Gastroesophageal sphincter (tissue), 4 donors: ENCODE data around the gene SNRNP40. TPM values are rescaled to one million over a fixed set of nuclear protein-coding genes. Genes with fewer than 3 reads are reported as not detected.

ENCODE experiments used
- ATAC-seq: fragments of 150-250 bp; one replicate; pipeline ENCODE4 v1.9.1; 2016; ENCODE audit warnings: mild to moderate bottlenecking, moderate library complexity
- H3K27ac ChIP-seq, 4 donors: fragments of 200-600 bp; sonication (generic) in 3 of 4; 1 replicate in 3 of 4; 2 replicates in 1 of 4; pipeline ENCODE4 v1.5.1; 2016 to 2019
- H3K27me3 ChIP-seq: fragments of 200-600 bp; sonication (generic); one replicate; pipeline ENCODE4 v1.5.1; 2019
- H3K36me3 ChIP-seq, 2 donors: fragments of 200-600 bp; sonication (generic); one replicate each; pipeline ENCODE4 v1.5.1; 2019; ENCODE audit warnings: control low read depth in 1 of 2
- H3K4me1 ChIP-seq, 3 donors: fragments of 200-600 bp; sonication (generic); 1 replicate in 2 of 3; 2 replicates in 1 of 3; pipeline ENCODE4 v1.5.1; 2016 to 2019; ENCODE audit warnings: control low read depth in 2 of 3
- H3K4me3 ChIP-seq, 2 donors: fragments of 200-600 bp; sonication (generic); one replicate each; pipeline ENCODE4 v1.5.1; 2019; ENCODE audit warnings: mild to moderate bottlenecking in 1 of 2, moderate library complexity in 1 of 2
- H3K9me3 ChIP-seq, 3 donors: fragments of 200-600 bp; sonication (generic); one replicate each; pipeline ENCODE4 v1.5.1; 2017 to 2019; ENCODE audit warnings: control low read depth in 2 of 3
- CTCF ChIP-seq, 4 experiments: fragments of 200-600 bp in 2 of 4; fragments of 450-650 bp in 2 of 4; sonication (generic) in 1 of 4; IDR thresholded peaks; one replicate each; pipeline ENCODE4 v1.5.1; 2017 to 2019; ENCODE audit warnings: antibody characterized with exemption in 4 of 4, mild to moderate bottlenecking in 2 of 4, moderate library complexity in 2 of 4
- EP300 ChIP-seq: sonication (generic); formaldehyde crosslinking; IDR thresholded peaks from one replicate; pipeline ENCODE4 v1.6.1; 2017; ENCODE audit warnings: antibody characterized with exemption, mild to moderate bottlenecking
- POLR2A ChIP-seq, 2 donors: fragments of 450-650 bp; IDR thresholded peaks; one replicate each; pipeline ENCODE4 v1.6.1; 2017; ENCODE audit warnings: antibody characterized with exemption in 2 of 2, mild to moderate bottlenecking in 2 of 2, moderate library complexity in 1 of 2
- POLR2AphosphoS5 ChIP-seq: sonication (generic); formaldehyde crosslinking; IDR thresholded peaks from one replicate; pipeline ENCODE4 v1.6.1; 2017; ENCODE audit warnings: antibody characterized with exemption
- WGBS, 2 donors: methylation state at CpG; one replicate each; pipeline ENCODE4 v1.1.5; 2018; ENCODE audit warnings: low coverage in 1 of 2; 5-methylcytosine and 5-hydroxymethylcytosine counted together
- total RNA-seq, 4 donors: library from RNA; depleted of rRNA; stranded (reverse); fragments of >200 nt; gene quantifications; one replicate each; pipeline ENCODE4 v1.1.0, GENCODE V29; 2016

Gene SNRNP40
- total RNA-seq, 4 donors from 2014 or later: 32.5 to 47.5 (median 39.9) TPM

GRCh38 chr1:31335007-31335406 is 38.4 kb upstream of the SNRNP40 start:
- peaks cover 0 to 30% of the 10 kb centered on the region in 2 donors for H3K36me3 ChIP-seq
- no peak overlapping the region for H3K4me3 ChIP-seq
- H3K27ac ChIP-seq: no peak overlapping the region
- H3K27me3 ChIP-seq: no peaks in the 10 kb centered on the region
- TF ChIP-seq CTCF (IDR thresholded peaks at IDR 0.05) (peak in 3 of 4 experiments; percentile 32 to 53 (median 52)), POLR2AphosphoS5 (no peak), EP300 (no peak), POLR2A (IDR thresholded peaks at IDR 0.05) (no peak)
- H3K4me1 ChIP-seq: no peaks in the 10 kb centered on the region
- no peak for ATAC-seq
- no peaks in the 10 kb centered on the region for H3K9me3 ChIP-seq

GRCh38 chr1:31327381-31327780 is 30.8 kb upstream of the SNRNP40 start:
- no peak for TF ChIP-seq POLR2A (IDR thresholded peaks at IDR 0.05)
- no peak for TF ChIP-seq CTCF (IDR thresholded peaks at IDR 0.05)
- TF ChIP-seq EP300: no peak
- no peak for TF ChIP-seq POLR2AphosphoS5
- WGBS, 2 donors: 82% methylated on average over 3 of the region's 3 CpGs; no CpG with 5 or more reads in 1 of the 2 donors
- no peak overlapping the region for H3K4me3 ChIP-seq
- ATAC-seq: no peak
- no peak overlapping the region for H3K27ac ChIP-seq
- no peaks in the 10 kb centered on the region for H3K27me3 ChIP-seq
- H3K4me1 ChIP-seq: no peaks in the 10 kb centered on the region
- peaks cover 0 to 29% of the 10 kb centered on the region in 2 donors for H3K36me3 ChIP-seq
- no peaks in the 10 kb centered on the region for H3K9me3 ChIP-seq

GRCh38 chr1:31326461-31326860 is 29.9 kb upstream of the SNRNP40 start:
- ATAC-seq: no peak
- WGBS, 2 donors: 83 to 100% methylated on average over 1 of the region's 1 CpG

GRCh38 chr1:31324992-31325391 is 28.4 kb upstream of the SNRNP40 start:
- ATAC-seq: no peak
- H3K27ac ChIP-seq: no peak overlapping the region
- peaks cover 0 to 44% of the 10 kb centered on the region in 2 donors for H3K36me3 ChIP-seq
- H3K27me3 ChIP-seq: no peaks in the 10 kb centered on the region
- H3K9me3 ChIP-seq: no peaks in the 10 kb centered on the region
- no peak for TF ChIP-seq POLR2AphosphoS5
- TF ChIP-seq EP300: no peak
- TF ChIP-seq CTCF (IDR thresholded peaks at IDR 0.05): no peak
- TF ChIP-seq POLR2A (IDR thresholded peaks at IDR 0.05): no peak
- H3K4me3 ChIP-seq: no peak overlapping the region
- no CpG with 5 or more reads among the region's 3 CpGs for WGBS, 2 donors
- no peaks in the 10 kb centered on the region for H3K4me1 ChIP-seq

More at GRCh38 chr1:31326461-31326860, 29.9 kb upstream of the SNRNP40 start:
- Histone ChIP-seq H3K9me3 (no peaks in the 10 kb centered on the region), H3K36me3 (peaks cover 0 to 31% of the 10 kb centered on the region in 2 donors), H3K4me1 (no peaks in the 10 kb centered on the region), H3K4me3 (no peak overlapping the region), H3K27ac (no peak overlapping the region), H3K27me3 (no peaks in the 10 kb centered on the region)
- TF ChIP-seq EP300 (no peak), POLR2A (IDR thresholded peaks at IDR 0.05) (no peak), POLR2AphosphoS5 (no peak), CTCF (IDR thresholded peaks at IDR 0.05) (no peak)

- Histone ChIP-seq H3K36me3 (peaks cover 0 to 53% of the 10 kb centered on the region in 2 donors), H3K4me3 (no peak overlapping the region), H3K9me3 (no peaks in the 10 kb centered on the region), H3K27ac (no peak overlapping the region), H3K4me1 (no peaks in the 10 kb centered on the region), H3K27me3 (no peaks in the 10 kb centered on the region)
- ATAC-seq: no peak
- 100% methylated on average over 2 of the region's 4 CpGs; no CpG with 5 or more reads in 1 of the 2 donors for WGBS, 2 donors
- TF ChIP-seq POLR2AphosphoS5 (no peak), POLR2A (IDR thresholded peaks at IDR 0.05) (no peak), EP300 (no peak), CTCF (IDR thresholded peaks at IDR 0.05) (no peak)
Measured at GRCh38 chr1:31324093-31324492, 27.5 kb upstream of the SNRNP40 start.
